GM18499 (cell line): ENCODE results near the gene SRGAP2B.
A peak's percentile ranks its signal among the peaks of the same experiment; 100 is the strongest.
"Not testable (repeated sequence)": the region's sequence is repeated elsewhere in the genome, so short reads cannot be mapped to it uniquely, and the experiment has no call there.

Source experiments
- ATAC-seq: cut with Tn5 transposase; IDR thresholded peaks from one replicate; pipeline ENCODE4 v1.9.1; 2021; ENCODE audit warnings: moderate number of reproducible peaks; ENCODE audit not compliant: insufficient read depth, unreplicated experiment

Gene SRGAP2B

DNA sequence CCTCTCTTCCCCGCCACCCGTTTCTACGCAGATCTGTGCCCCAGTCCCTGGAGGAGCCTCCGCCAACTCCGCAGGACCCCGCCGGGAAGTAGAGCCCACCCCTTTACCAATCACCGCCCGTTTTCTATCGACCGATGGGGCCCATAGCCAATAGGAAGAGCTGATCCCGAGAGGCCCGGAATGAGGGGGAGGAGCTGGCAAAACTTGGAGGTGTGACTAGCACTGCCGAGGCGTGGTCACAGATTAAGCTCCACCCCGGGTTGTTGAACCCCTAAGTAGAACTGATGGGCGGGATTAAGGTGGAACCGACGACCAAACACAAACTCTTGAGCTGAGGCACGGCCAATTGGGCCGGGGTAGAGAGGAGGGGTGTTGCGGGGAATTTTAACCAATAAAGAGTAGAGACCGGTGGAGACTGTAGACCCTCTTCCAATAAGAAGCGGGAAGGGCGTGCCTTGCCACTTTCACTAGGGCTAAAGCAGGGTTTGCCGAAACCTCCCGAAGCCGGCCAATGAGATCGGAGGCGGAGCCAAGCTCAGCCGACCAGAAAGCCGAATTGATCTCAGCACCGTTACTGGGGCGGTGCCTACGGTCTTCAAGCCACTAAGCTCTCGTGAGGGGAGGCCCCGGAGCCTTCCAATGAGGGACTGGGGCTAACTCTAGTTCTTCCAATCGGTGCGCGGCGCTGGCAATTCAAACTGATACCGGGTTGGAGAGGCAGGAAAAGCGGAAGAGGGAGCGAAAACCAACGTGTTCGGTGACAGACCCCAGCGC is at the start of gene SRGAP2B, which contains the start of gene FAM72D:
TSS of gene SRGAP2B (minus strand) at position 45 of the 774 bp plus-strand sequence. CDS start 2,427 bp downstream, outside the sequence.
TSS of gene FAM72D (plus strand) at position 691 of the 774 bp plus-strand sequence. CDS start 874 bp downstream, outside the sequence.
- ATAC-seq: peak; percentile 84

- not testable (repeated sequence) for ATAC-seq
Measured at GRCh38 chr1:145144264-145144913, 49.3 kb upstream of the SRGAP2B start.

- not testable (repeated sequence) for ATAC-seq
Measured at GRCh38 chr1:145140549-145140948, 45.4 kb upstream of the SRGAP2B start.

- not testable (repeated sequence) for ATAC-seq
Measured at GRCh38 chr1:145134476-145134875, 39.3 kb upstream of the SRGAP2B start.

GRCh38 chr1:145128697-145129469 is 33.8 kb upstream of the SRGAP2B start:
- not testable (repeated sequence) for ATAC-seq

- ATAC-seq: not testable (repeated sequence)
Measured at GRCh38 chr1:145127144-145127543, 32.0 kb upstream of the SRGAP2B start.

DNA sequence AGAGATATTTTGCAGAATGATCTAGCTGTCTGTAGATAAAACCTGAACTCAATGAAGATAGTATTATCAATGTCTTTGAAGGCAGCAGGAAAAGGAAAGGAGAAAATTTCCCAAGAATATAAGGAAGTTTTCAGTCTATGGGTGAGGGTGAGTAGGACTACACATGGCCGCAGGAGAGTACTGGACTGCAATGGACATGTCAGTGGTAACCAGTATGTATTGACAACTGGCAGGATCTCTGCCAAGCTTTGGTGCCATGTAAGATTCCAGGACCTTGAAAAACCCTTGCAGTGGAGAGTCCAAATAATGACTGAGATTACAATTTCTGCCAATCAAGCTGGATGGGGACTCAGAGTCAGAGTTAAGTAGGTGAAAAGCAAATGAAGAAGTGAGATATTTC is 30.0 kb upstream of the SRGAP2B start:
- not testable (repeated sequence) for ATAC-seq

DNA sequence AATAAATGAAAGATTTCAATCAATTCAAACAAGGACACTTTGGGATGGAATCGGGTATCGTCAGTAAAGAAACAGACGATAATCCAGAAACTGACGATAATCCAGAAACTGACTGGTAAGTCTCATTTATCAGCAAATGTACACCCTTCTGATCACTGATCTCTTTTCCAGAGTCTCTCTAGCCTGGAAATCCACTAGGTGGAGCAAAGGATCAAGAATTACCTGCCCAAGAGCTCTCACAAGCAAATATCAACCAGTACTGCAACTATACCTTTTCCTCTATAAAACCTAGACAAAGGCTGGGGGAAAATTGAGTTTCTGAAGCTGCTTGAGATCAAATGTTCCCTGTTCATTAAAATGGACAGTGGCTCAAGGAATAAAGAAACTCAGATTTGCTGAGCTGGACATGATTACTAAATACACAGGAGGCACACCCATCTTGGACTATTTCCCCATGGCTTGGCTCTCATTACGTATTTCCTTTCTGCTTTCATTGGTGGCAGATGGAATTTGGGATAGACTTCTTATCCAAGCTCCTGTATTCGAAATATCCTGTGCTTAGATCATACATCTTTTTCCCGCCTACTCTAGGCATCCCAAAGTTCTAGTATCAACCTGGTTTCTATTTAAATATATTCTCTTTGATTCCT is 29.0 kb upstream of the SRGAP2B start:
- ATAC-seq: not testable (repeated sequence)

GRCh38 chr1:145123062-145123395 is 27.9 kb upstream of the SRGAP2B start:
- ATAC-seq: not testable (repeated sequence)

DNA sequence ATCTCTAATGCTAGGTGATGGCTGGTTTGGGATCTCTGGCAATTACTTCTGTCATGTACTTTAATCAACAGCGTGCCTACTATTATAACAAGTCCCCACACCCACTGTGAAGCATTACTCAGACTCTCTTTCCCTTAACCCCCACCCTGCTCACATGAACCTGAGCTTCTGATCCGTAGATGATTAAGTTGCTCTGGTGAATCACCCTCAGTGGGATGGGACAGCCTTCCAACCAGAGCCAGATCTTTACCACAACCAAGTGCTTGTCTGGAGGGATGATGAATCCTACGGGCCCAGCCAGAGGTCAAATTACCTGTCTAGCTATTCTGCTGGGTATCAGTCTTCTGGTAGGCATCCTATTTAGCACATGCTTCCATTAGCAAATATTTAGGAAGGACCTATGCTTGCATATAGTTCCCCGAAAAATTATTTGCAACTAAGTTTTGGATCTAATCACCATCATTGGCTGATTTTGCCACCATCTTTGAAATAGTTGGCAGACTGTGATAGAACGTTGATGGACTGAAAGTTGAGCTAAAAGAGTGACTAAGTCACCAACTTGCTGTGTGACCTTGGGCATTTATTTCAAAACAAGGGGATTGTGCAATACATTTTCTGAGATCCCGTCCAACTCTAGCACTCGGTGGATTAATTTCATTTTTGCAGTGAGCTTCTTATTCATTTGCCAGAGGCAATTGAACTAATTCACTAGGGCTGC is 27.4 kb upstream of the SRGAP2B start:
- not testable (repeated sequence) for ATAC-seq

- not testable (repeated sequence) for ATAC-seq
Measured at GRCh38 chr1:145119842-145120241, 24.7 kb upstream of the SRGAP2B start.

DNA sequence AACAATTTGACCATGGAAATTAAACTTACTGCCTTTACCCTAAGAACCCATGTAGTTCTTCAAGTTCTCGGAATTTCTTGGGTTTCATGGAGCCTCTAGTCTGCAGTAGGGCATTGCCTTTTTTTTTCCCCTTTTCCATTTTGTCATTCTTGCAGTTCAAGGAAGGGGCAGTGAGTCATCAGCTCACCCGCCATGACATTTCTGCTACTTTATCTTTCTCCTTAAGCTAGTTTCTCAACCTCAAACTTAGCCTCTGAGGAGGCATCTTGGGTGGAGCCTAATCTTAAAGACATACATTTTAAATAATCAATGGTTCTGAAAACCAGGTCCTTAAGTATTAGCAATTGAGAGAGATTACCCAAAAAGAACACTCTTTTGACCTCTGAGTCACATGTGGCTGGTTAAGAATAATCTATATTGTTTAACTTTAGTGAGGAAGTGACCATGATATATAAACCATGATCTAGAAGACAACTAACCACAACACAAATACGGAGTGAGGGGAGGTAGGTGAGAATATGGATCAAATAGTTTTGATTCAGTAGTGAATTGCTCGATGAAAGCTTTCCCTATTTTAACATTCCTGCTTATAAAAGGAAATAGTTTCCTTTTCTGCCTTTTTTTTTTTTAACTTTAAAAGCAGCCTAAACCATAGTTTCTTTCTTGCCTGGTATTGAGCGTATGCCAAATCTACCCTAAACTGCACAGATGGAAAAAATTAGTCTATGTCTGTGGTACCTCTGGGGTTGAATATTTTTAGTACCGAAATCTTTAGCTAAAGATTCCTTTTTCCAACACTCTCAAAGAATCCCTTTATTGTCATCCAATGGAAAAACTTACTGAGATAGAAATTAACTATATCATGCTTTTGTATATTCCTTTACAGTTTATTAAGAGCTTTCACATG is 20.7 kb upstream of the SRGAP2B start:
- not testable (repeated sequence) for ATAC-seq

GRCh38 chr1:145114560-145115057 is 19.5 kb upstream of the SRGAP2B start:
- not testable (repeated sequence) for ATAC-seq

- ATAC-seq: not testable (repeated sequence)
Measured at GRCh38 chr1:145112703-145113102, 17.6 kb upstream of the SRGAP2B start.

DNA sequence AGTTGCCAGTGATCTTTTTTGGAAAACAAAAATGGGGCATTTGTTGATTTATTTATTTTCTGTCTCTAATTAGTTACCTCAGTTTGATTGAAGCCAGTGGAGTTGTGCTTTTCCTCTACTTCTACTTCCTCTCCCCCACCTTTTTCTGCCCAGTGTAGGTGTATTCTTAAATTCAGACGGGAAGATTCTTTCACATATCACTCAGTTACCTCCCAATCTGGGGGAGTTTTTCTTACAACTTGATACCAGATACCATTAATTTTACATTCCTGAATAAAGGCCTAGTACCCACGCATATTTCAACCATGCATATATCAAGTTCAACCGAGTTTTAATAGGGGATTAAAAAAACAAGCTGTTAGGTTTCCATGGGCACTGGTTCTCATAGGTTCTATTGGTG is 16.5 kb upstream of the SRGAP2B start:
- not testable (repeated sequence) for ATAC-seq

DNA sequence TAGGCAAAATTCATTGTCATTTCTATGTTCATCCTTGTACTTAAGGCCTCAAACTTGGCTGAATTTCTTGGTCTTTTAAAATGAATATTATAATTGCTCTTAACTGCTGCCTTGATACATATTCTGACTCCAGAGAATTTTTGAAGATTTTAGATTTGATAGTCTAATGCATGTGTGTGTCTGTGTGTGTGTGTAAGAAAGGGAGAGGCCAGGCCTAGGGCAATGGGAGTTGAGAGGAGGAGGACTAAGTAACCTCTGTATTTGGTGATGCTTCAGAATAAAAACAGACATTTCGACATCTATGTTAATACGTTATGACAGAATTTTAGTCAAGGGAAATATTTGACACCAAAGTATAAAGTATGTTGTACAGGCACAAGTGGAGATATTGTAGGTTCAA is 8.2 kb upstream of the SRGAP2B start:
- ATAC-seq: not testable (repeated sequence)

GRCh38 chr1:145101725-145102124 is 6.6 kb upstream of the SRGAP2B start:
- not testable (repeated sequence) for ATAC-seq

DNA sequence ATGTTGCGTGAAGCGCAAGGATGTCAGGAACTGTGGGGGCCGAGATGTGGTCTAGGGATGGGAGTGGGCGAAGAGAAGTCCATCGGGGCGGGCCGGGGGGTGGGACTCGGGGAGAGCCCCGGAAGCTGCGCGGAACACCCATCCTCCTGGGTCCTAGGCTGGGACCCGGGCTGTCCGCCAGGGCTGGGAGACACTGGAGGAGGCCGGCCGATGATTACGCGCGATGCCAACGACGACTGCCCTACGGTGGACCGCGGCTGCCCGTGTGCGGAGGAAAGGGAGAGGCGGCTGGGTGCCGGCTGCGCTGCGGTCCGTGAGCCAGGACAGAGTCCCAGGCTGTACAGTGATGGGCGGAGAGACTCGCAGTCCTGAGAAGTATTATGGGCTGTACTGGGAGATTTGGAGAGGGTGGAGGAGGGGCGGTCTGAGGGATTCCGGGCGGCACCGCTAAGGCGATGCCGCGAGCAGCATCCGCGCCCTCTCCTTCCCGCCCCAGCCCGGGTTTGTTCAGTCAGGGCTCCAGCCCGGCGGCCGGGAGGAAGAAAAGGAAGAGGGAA is 395 bp downstream of the SRGAP2B start:
- not testable (repeated sequence) for ATAC-seq
